ENCODE measurements around the gene RERE.
A peak's percentile ranks its signal among the peaks of the same experiment; 100 is the strongest.
"Not testable (repeated sequence)": the region's sequence is repeated elsewhere in the genome, so short reads cannot be mapped to it uniquely, and the experiment has no call there.

Gene RERE

GRCh38 chr1:8839990-8840389, 22.6 kb upstream of the RERE start:
- DNase-seq: no peak

GRCh38 chr1:8835941-8836643, 18.7 kb upstream of the RERE start:
- no peak for DNase-seq

DNA sequence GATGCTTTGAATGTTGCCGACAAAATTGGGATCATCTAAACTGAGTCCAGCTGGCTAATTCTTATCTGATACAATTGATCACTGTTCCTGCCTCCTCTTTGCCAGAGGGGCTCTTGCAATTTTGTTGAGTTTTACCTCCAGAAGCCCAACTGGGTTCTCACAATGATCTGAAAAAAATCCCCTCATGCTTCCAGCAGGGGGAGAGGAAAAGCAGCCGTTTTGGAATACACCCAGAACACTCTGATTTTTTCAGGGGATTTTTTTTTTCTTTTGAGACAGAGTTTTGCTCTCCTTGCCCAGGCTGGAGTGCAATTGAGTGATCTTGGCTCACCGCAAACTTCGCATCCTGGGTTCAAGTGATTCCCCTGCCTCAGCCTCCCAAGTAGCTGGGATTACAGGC, 13.9 kb upstream of the RERE start:
- no peak for DNase-seq

DNA sequence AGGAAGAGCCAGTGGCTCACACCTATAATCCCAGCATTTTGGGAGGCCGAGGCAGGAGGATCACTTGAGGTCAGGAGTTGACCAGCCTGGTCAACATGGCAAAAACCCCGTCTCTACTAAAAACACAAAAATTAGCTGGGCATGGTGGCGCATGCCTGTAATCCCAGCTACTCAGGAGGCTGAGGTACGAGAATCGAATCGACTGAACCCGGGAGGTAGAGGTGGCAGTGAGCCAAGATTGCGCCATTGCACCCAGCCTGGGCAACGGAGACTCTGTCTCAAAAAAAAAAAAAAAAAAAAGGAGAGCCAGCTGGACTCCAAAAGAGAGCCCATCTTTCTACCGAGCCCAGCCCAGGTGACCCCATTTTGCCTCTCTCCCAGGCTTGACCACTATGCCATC, 13.3 kb upstream of the RERE start:
- DNase-seq: not testable (repeated sequence)

GRCh38 chr1:8825985-8826481, 8.6 kb upstream of the RERE start:
- DNase-seq: no peak

DNA sequence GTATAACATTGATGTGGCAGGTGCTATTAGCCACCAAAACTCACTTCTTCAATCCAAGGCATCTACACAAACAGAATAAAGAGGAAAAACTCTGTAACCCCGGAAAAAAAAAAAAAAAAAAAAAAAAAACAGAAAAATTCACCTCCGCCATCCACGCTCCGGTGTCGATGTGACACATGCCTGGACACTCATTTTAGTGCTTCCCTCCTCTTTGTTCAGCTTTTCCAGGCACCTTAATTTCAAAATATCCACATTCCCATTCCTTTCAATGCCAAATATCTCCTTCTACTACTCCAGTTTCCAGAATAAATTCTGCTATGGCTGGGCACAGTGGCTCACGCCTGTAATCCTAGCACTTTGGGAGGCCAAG, 5.8 kb upstream of the RERE start:
- no peak for DNase-seq

GRCh38 chr1:8822373-8823294, 5.2 kb upstream of the RERE start:
- DNase-seq: peak; percentile 99

DNA sequence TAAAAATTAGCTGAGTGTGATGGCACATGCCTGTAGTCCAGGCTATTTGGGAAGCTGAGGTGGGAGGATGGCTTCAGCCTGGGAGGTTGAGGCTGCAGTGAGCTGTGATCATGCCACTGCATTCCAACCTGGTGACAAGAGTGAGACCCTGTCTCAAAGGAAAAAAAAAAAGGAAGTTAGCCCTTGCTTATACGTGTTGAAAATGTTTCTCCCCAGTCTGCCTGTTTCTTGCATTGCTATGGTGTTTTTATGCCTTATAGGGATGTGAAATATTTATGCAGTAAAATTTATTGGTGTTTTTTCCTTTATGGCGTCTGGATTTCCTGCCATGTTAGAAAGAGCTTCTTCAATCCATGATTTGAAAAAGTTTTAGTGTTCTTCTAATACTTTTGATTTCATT, 3.6 kb upstream of the RERE start:
- no peak for DNase-seq

DNA sequence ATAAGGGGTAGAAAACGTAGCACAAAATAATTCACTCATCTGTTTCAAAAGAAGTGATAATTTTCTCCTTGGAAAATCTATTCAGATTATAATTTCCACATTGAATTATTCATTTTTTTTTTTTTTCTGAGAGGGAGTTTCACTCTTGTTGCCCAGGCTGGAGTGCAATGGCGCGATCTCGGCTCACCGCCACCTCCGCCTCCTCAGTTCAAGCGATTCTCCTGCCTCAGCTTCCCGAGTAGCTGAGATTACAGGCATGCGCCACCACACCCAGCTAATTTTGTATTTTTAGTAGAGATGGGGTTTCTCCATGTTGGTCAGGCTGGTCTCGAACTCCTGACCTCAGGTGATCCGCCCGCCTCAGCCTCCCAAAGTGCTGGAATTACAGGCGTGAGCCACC, 1.3 kb upstream of the RERE start:
- DNase-seq: not testable (repeated sequence)

GRCh38 chr1:8818325-8818775, 910 bp upstream of the RERE start:
- DNase-seq: peak; percentile 60

GRCh38 chr1:8816831-8817411, 519 bp downstream of the RERE start:
- DNase-seq: no peak

DNA sequence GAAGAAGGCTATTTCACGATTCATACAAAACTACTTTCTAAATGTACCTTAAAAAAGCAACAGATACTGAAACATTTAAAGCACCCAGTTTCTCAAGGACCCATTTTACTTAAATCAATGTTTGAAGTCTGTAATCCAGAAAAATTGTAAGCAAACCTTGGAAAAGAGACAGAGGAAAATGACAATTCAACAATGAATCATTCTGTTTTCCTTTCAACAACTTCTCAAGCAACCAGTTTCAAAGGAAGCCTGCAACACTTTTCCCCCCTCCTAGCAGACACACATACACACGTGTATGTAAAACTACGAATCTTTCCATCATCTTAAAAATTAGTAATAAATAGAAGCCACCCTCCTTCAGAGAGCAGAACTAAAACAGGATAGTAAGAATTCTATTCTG, 1.2 kb downstream of the RERE start:
- no peak for DNase-seq

DNA sequence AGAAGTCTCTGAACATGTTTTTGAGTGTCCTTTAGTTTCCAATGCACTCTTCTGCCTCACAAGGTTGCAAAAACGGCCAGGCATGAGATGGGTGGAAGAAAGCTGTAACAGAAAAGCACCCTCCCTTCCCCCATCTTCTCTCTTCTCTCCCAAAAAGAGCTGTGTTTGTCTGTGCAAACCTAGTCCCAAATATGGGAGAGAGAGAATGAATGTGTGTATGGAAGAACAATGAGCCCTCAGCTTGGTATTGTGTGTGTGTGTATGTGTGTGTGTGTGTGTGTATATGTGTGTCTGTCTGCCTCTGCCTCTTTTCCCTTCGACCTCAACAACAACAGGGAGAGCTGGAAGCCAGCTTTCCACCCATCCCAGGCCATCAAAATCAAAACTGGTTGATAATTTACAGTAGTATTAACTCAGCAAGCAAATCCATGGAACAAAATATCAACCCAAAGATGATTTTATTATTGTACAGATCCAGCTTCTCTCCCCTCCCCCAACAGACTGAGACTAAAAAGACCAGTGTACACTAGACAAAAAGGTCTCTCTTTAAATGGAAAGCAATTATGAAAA, 1.8 kb downstream of the RERE start:
- peak; percentile 41 for DNase-seq

GRCh38 chr1:8814865-8815264, 2.6 kb downstream of the RERE start:
- DNase-seq: peak; percentile 63

- no peak for DNase-seq
These were observed 3.4 kb downstream of the RERE start for GRCh38 chr1:8813991-8814390.

DNA sequence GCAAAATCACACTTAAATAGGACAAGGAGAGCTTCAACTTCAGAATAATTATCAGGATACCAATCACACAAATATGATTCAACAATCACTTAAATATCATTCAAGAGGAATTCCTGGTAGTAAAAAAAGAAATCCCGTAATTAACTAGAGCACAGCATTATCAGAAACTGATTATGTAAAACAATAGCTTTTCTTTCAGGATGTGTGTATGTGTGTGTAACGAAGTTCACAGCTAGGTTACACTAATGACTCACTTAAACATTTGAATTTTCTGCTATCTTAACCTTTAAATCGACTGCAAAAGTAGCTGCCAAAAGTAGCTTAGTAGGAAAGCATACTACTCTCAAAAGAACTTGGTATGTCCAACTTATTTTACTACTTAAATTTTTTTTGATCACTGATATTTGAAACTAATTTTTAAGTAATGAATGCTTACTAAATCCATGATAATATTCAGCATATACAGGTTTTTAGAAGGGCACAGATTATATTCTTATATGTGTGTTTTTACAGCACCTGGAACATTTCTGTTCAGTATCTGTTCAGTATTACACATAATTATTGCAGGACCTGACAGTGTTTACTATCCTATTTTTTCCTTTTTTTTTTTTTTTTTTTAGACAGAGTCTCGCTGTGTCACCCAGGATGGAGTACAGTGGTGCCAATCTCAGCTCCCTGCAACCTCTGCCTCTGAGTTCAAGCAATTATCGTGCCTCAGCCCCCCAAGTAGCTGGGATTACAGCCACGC, 4.2 kb downstream of the RERE start:
- no peak for DNase-seq

DNA sequence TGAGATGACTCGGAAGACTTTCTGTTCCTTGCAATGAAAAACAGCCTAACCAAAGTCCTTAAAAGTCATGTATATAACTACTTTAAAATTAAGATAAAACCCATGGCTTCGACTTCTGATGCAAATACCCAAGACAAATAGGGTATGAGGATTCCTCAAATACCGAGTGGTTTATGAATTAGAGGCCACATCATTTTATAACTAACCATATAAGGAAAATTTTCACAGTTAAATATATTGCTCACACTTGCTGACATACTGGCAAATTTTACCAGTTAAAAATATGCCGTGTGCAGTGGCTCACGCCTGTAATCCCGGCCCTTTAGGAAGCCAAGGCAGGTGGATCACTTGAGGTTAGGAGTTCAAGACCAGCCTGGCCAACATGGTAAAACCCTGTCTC, 5.4 kb downstream of the RERE start:
- DNase-seq: no peak

GRCh38 chr1:8810987-8811386, 6.5 kb downstream of the RERE start:
- DNase-seq: no peak

GRCh38 chr1:8809342-8809736, 8.1 kb downstream of the RERE start:
- DNase-seq: no peak

- no peak for DNase-seq
These were observed 10.4 kb downstream of the RERE start for GRCh38 chr1:8807004-8807403.

DNA sequence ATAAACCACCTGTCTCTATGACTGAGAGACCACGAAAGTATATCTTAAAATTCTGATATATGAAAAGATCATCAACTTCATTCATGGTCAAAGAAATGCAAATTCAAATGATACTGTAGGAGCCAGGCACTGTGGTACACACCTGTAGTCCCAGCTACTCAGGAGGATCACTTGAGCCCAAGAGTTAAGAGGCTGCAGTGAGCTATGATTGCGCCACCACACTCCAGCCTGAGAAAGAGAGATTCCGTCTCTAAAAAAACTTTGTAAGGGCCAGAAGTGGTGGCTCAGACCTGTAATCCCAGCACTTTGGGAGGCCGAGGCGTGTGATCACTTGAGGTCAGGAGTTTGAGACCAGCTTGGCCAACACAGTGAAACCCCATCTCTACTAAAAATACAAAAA, 17.0 kb downstream of the RERE start:
- no peak for DNase-seq

DNA sequence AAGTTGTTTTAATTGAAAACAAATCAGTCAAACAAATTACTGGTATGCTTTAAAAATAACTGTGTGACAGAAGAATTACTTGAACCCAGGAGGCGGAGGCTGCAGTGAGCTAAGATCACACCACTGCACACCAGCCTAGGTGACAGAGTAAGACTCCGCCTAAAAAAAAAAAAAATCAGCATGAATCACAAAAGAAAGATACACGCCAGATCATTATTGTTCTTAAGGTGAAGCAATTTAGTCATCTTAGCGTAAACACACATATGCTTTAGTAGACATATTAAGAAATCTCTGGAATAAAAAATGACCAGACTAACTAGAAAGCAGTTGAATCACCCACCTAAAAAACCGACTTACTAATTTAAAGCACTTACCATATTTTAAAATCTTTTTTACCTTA, 20.2 kb downstream of the RERE start:
- DNase-seq: no peak

DNA sequence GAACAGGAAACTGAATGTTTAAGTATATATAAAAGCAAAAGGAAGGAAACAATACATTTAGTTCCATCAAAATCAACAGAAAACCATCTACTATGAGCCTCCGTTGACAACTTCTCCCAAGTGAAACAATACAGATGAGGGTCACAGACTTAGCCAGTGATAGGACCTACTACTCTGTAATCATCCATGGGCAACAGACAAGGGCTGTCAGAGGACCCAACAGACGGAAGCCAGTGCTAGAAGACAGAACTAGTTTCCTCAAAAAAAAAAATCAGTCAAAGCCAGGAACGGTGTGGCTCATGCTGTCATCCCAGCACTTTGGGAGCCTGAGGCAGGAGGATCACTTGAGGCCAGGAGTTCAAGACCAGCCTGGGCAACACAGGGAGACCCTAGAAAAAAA, 20.6 kb downstream of the RERE start:
- no peak for DNase-seq

Measured in DMS153 (cell line).